ENCODE results near the gene HIRA. TPM values are rescaled to one million over a fixed set of nuclear protein-coding genes. Genes with fewer than 3 reads are reported as not detected.

Gene HIRA
- total and polyA plus RNA-seq, 2 experiments from 2014 or later: 9.4 to 58.3 TPM

GRCh38 chr22:19396561-19396933 lies 35.0 kb downstream of the HIRA start (continued):
- TF ChIP-seq ZNF462 (CRISPR knock-in tag; IDR thresholded peaks at IDR 0.05) (no peak), NANOG (IDR thresholded peaks at IDR 0.05; ENCODE audit: borderline replicate concordance) (no peak), POLR2AphosphoS5 (IDR thresholded peaks at IDR 0.05; ENCODE audit: low read depth) (no peak), CTCF (conservative IDR thresholded peaks at IDR 0.05; ENCODE audit: low read depth in 2 of 2) (no peak), JUNB (IDR thresholded peaks at IDR 0.05; ENCODE audit: unreplicated experiment) (no peak), CREB1 (CRISPR knock-in tag; IDR thresholded peaks at IDR 0.05; ENCODE audit: low read depth) (no peak), ZNF331 (CRISPR knock-in tag; IDR thresholded peaks at IDR 0.05; ENCODE audit: low read depth) (no peak)

GRCh38 chr22:19395276-19395675 lies 36.3 kb downstream of the HIRA start:
- Mint-ChIP-seq H3K36me3 (ENCODE audit: low read depth) (peaks cover 67% of the 10 kb centered on the region), H3K27ac (no peak overlapping the region), H3K27me3 (ENCODE audit: insufficient read depth, low read depth, poor library complexity) (peaks cover 2% of the 10 kb centered on the region), H3K4me1 (no peaks in the 10 kb centered on the region), H3K9me3 (no peaks in the 10 kb centered on the region), H3K4me3 (no peak overlapping the region)
- Histone ChIP-seq H2AFZ (no peak overlapping the region), H3K79me2 (replicated peaks; ENCODE audit: insufficient read depth) (0 out of 2 replicates have a peak, but pooled peaks cover 3% of the 10 kb centered on the region), H3F3A (replicated peaks; ENCODE audit: low read depth) (no peaks in the 10 kb centered on the region), H3K4me1 (ENCODE audit: insufficient read depth) (no peaks in the 10 kb centered on the region), H4K20me1 (replicated peaks; ENCODE audit: insufficient read depth) (no peaks in the 10 kb centered on the region; the same call in none of the 2 replicates), H3K4me3 (no peak overlapping the region), H3K27me3 (ENCODE audit: insufficient read depth) (no peaks in the 10 kb centered on the region), H3K9me2 (ENCODE audit: insufficient read depth) (no peaks in the 10 kb centered on the region), H3K36me3 (ENCODE audit: insufficient read depth) (peaks cover 29% of the 10 kb centered on the region), H3K27ac (ENCODE audit: low read depth) (no peak overlapping the region), H3K4me2 (no peak overlapping the region)
- DNase-seq (ENCODE audit: low spot score): no peak
- TF ChIP-seq POLR2AphosphoS5 (IDR thresholded peaks at IDR 0.05; ENCODE audit: low read depth): no peak
- TF ChIP-seq CTCF (conservative IDR thresholded peaks at IDR 0.05; ENCODE audit: low read depth in 2 of 2): no peak
- TF ChIP-seq EZH2phosphoT487 (IDR thresholded peaks at IDR 0.05; ENCODE audit: unreplicated experiment): no peak
- no peak for TF ChIP-seq STAT1 (IDR thresholded peaks at IDR 0.05; ENCODE audit: unreplicated experiment)
- TF ChIP-seq JUNB (IDR thresholded peaks at IDR 0.05; ENCODE audit: unreplicated experiment): no peak
- ATAC-seq: no peak
